GM12892 (cell line): ENCODE measurements around the gene HES2.

ENCODE experiments used
- POLR2A ChIP-seq: IDR thresholded peaks from 2 replicates; pipeline ENCODE4 v1.6.1; 2011; ENCODE audit warnings: low read depth, low read length, control low read depth
- POLR2AphosphoS5 ChIP-seq: IDR thresholded peaks from 2 replicates; pipeline ENCODE4 v1.6.1; 2011; ENCODE audit warnings: low read depth, low read length, control low read depth
- TAF1 ChIP-seq: IDR thresholded peaks from 2 replicates; pipeline ENCODE4 v1.6.1; 2011; ENCODE audit warnings: low read depth, mild to moderate bottlenecking, control low read depth, low read length, borderline replicate concordance

DNA sequence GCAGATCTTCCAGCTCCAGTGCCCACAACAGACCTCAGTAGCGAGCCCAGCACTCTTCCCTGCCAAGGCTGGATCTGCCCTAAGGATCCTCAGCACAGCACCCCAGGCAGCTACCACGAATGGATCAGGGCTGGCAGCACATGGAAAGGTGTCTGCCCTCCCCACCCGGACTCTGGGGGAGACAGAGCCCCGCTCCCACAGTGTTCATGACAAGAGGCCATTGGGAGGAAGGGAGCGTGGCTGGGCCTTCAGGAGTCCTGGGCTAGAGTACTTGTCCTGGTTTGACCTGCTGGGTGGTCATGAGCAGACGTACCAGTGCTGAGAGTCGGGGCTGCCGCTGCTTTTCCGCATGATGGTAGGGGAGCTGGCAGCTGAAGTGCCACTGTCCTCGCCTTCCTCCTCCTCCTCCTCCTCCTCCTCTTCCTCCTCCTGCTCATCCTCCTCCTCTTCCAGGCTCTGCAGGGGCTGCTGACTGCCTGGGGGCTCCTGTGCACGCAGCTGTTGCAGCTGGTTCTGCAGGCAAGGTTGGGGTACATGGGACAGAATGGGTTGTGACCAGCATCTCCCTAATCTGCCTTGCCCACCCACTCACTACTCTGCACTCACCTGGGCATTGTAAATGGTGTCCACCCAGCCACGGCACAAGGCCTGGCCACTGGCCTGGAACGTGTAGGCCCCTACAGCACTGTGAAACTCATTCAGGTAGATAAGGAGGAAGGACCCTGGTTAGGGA, 49.2 kb upstream of the HES2 start:
- TF ChIP-seq POLR2A, result no peak
- TF ChIP-seq TAF1, result no peak
- TF ChIP-seq POLR2AphosphoS5, result no peak
